IPS-15b (cell line): ENCODE measurements around the gene TBC1D25.

Source experiments
- H3K27me3 ChIP-seq: one replicate; pipeline ENCODE4 v1.6.1; 2013; ENCODE audit warnings: low read length; ENCODE audit not compliant: control insufficient read depth, insufficient read depth
- H3K36me3 ChIP-seq: one replicate; pipeline ENCODE4 v1.6.1; 2013; ENCODE audit warnings: low read length; ENCODE audit not compliant: control insufficient read depth, insufficient read depth
- H3K4me1 ChIP-seq: one replicate; pipeline ENCODE4 v1.6.1; 2013; ENCODE audit warnings: mild to moderate bottlenecking, low read length; ENCODE audit not compliant: control insufficient read depth, insufficient read depth
- H3K4me3 ChIP-seq: one replicate; pipeline ENCODE4 v1.5.1; 2013; ENCODE audit warnings: low read depth, low read length
- H3K9ac ChIP-seq: one replicate; pipeline ENCODE4 v1.6.1; 2013; ENCODE audit warnings: low read depth, mild to moderate bottlenecking, low read length
- H3K9me3 ChIP-seq: one replicate; pipeline ENCODE4 v1.6.1; 2013; ENCODE audit warnings: mild to moderate bottlenecking, low read length; ENCODE audit not compliant: control insufficient read depth, insufficient read depth

TBC1D25 gene

GRCh38 chrX:48574270-48575266, 35.1 kb downstream of the TBC1D25 start, which contains the start of gene RBM3:
TSS of gene RBM3 (plus strand) at chrX:48574484. CDS start at chrX:48575181, 697 bp downstream.
- Histone ChIP-seq H3K4me3 (peak within 1 kb of the TSS; percentile 67), H3K9me3 (no peaks in the 10 kb centered on the region), H3K27me3 (no peaks in the 10 kb centered on the region), H3K36me3 (peaks cover 26% of the 10 kb centered on the region), H3K4me1 (no peaks in the 10 kb centered on the region), H3K9ac (peak within 1 kb of the TSS; percentile 94)

- Histone ChIP-seq H3K9ac (peak overlapping the region; percentile 94), H3K4me3 (peak overlapping the region; percentile 67), H3K9me3 (no peaks in the 10 kb centered on the region), H3K36me3 (peaks cover 30% of the 10 kb centered on the region), H3K27me3 (no peaks in the 10 kb centered on the region), H3K4me1 (no peaks in the 10 kb centered on the region)
These were observed 36.1 kb downstream of the TBC1D25 start for GRCh38 chrX:48575642-48576041.

- Histone ChIP-seq H3K36me3 (peaks cover 30% of the 10 kb centered on the region), H3K27me3 (no peaks in the 10 kb centered on the region), H3K9ac (no peak overlapping the region), H3K9me3 (no peaks in the 10 kb centered on the region), H3K4me1 (no peaks in the 10 kb centered on the region), H3K4me3 (no peak overlapping the region)
These were observed 36.6 kb downstream of the TBC1D25 start for GRCh38 chrX:48576108-48576507.

GRCh38 chrX:48578661-48579128, 39.2 kb downstream of the TBC1D25 start:
- H3K9me3 ChIP-seq = no peaks in the 10 kb centered on the region
- H3K9ac ChIP-seq = no peak overlapping the region
- H3K4me3 ChIP-seq = no peak overlapping the region
- H3K36me3 ChIP-seq = peaks cover 30% of the 10 kb centered on the region
- no peaks in the 10 kb centered on the region for H3K27me3 ChIP-seq
- no peaks in the 10 kb centered on the region for H3K4me1 ChIP-seq

- H3K4me3 ChIP-seq = no peak overlapping the region
- no peaks in the 10 kb centered on the region for H3K27me3 ChIP-seq
- no peaks in the 10 kb centered on the region for H3K4me1 ChIP-seq
- H3K36me3 ChIP-seq = peaks cover 30% of the 10 kb centered on the region
- H3K9me3 ChIP-seq = no peaks in the 10 kb centered on the region
- H3K9ac ChIP-seq = no peak overlapping the region
These were observed 39.7 kb downstream of the TBC1D25 start for GRCh38 chrX:48579259-48579658.

GRCh38 chrX:48580662-48581061, 41.1 kb downstream of the TBC1D25 start:
- H3K9me3 ChIP-seq = no peaks in the 10 kb centered on the region
- H3K4me1 ChIP-seq = no peaks in the 10 kb centered on the region
- H3K4me3 ChIP-seq = no peak overlapping the region
- no peaks in the 10 kb centered on the region for H3K27me3 ChIP-seq
- H3K36me3 ChIP-seq = peaks cover 24% of the 10 kb centered on the region
- H3K9ac ChIP-seq = no peak overlapping the region

- Histone ChIP-seq H3K4me1 (no peaks in the 10 kb centered on the region), H3K9me3 (no peaks in the 10 kb centered on the region), H3K36me3 (peaks cover 4% of the 10 kb centered on the region), H3K9ac (no peak overlapping the region), H3K27me3 (no peaks in the 10 kb centered on the region), H3K4me3 (no peak overlapping the region)
These were observed 45.2 kb downstream of the TBC1D25 start for GRCh38 chrX:48584698-48585097.

GRCh38 chrX:48589482-48590162, 50.1 kb downstream of the TBC1D25 start:
- Histone ChIP-seq H3K4me1 (no peaks in the 10 kb centered on the region), H3K4me3 (no peak overlapping the region), H3K9me3 (no peaks in the 10 kb centered on the region), H3K36me3 (no peaks in the 10 kb centered on the region), H3K27me3 (no peaks in the 10 kb centered on the region), H3K9ac (no peak overlapping the region)

GRCh38 chrX:48590203-48591103, 50.9 kb downstream of the TBC1D25 start:
- Histone ChIP-seq H3K9me3 (no peaks in the 10 kb centered on the region), H3K4me1 (no peaks in the 10 kb centered on the region), H3K27me3 (no peaks in the 10 kb centered on the region), H3K4me3 (no peak overlapping the region), H3K36me3 (no peaks in the 10 kb centered on the region), H3K9ac (no peak overlapping the region)

- Histone ChIP-seq H3K27me3 (no peaks in the 10 kb centered on the region), H3K36me3 (no peaks in the 10 kb centered on the region), H3K9ac (no peak overlapping the region), H3K4me3 (no peak overlapping the region), H3K9me3 (no peaks in the 10 kb centered on the region), H3K4me1 (no peaks in the 10 kb centered on the region)
These were observed 51.8 kb downstream of the TBC1D25 start for GRCh38 chrX:48591255-48591791.

GRCh38 chrX:48592971-48593370, 53.5 kb downstream of the TBC1D25 start:
- Histone ChIP-seq H3K36me3 (no peaks in the 10 kb centered on the region), H3K4me3 (no peak overlapping the region), H3K4me1 (no peaks in the 10 kb centered on the region), H3K27me3 (no peaks in the 10 kb centered on the region), H3K9me3 (no peaks in the 10 kb centered on the region), H3K9ac (no peak overlapping the region)
